Caco-2 (cell line): ENCODE data around the gene SDF2L1. TPM values are rescaled to one million over a fixed set of nuclear protein-coding genes. Genes with fewer than 3 reads are reported as not detected.
"Not testable (repeated sequence)": the region's sequence is repeated elsewhere in the genome, so short reads cannot be mapped to it uniquely, and the experiment has no call there.

Experiments
- BruUV-seq: library from RNA; stranded (reverse); fragments of 400-500 nt; replicated peaks from 2 replicates; lab custom pipeline; 2021; lab: Mats Ljungman, UMichigan
- CTCF ChIA-PET: fragments of 300-600 bp; sonication (Branson Sonifier 250); formaldehyde crosslinking; loops from one replicate; lab custom pipeline; 2022; ENCODE audit warnings: antibody characterized with exemption; lab: Charles Lee
- POLR2A ChIA-PET: fragments of 300-600 bp; sonication (Branson Sonifier 250); formaldehyde crosslinking; loops from one replicate; lab custom pipeline; 2022; ENCODE audit warnings: antibody characterized with exemption; lab: Charles Lee
- DNase-seq, 2 experiments: peaks; one replicate each; pipeline versions ENCODE4 v3.0.0 to v3.0.0-alpha.2; 2020 to 2022
- H3K27me3 ChIP-seq: replicated peaks from 2 replicates; pipeline ENCODE4 v1.6.0; 2011; ENCODE audit warnings: low read length; ENCODE audit not compliant: control insufficient read depth, insufficient read depth
- H3K36me3 ChIP-seq: 2 replicates; pipeline ENCODE4 v1.5.1; 2011; ENCODE audit warnings: low read length; ENCODE audit not compliant: control insufficient read depth, insufficient read depth
- H3K4me1 ChIP-seq: fragments of 250-450 bp; sonication (Bioruptor Pico); 2 replicates; pipeline ENCODE4 v1.5.1; 2020; ENCODE audit warnings: mild to moderate bottlenecking
- H3K4me3 ChIP-seq: 2 replicates; pipeline ENCODE4 v1.5.1; 2011; ENCODE audit warnings: low read depth, mild to moderate bottlenecking, control low read depth, low read length
- H3K9me3 ChIP-seq: fragments of 250-450 bp; sonication (Bioruptor Pico); 2 replicates; pipeline ENCODE4 v1.5.1; 2020; ENCODE audit warnings: mild to moderate bottlenecking, moderate library complexity
- H3K27ac Mint-ChIP-seq: one replicate; pipeline ENCODE4 v1.8.0; 2022; ENCODE audit warnings: mixed read lengths; ENCODE audit not compliant: unreplicated experiment
- H3K27me3 Mint-ChIP-seq: one replicate; pipeline ENCODE4 v1.8.0; 2022; ENCODE audit warnings: mixed read lengths; ENCODE audit not compliant: insufficient read depth, unreplicated experiment
- H3K36me3 Mint-ChIP-seq: one replicate; pipeline ENCODE4 v1.8.0; 2022; ENCODE audit warnings: mild to moderate bottlenecking, mixed read lengths; ENCODE audit not compliant: insufficient read depth, unreplicated experiment
- H3K4me1 Mint-ChIP-seq: one replicate; pipeline ENCODE4 v1.8.0; 2022; ENCODE audit warnings: low read depth, mixed read lengths; ENCODE audit not compliant: unreplicated experiment
- H3K4me3 Mint-ChIP-seq: one replicate; pipeline ENCODE4 v1.8.0; 2022; ENCODE audit warnings: mild to moderate bottlenecking, moderate library complexity, mixed read lengths; ENCODE audit not compliant: unreplicated experiment
- H3K9me3 Mint-ChIP-seq: one replicate; pipeline ENCODE4 v1.8.0; 2022; ENCODE audit warnings: mixed read lengths; ENCODE audit not compliant: unreplicated experiment
- CTCF ChIP-seq, 2 experiments: fragments of 200-600 bp in 1 of 2; IDR thresholded peaks; 1 replicate in 1 of 2; 2 replicates in 1 of 2; pipeline versions ENCODE4 v1.5.1 to v1.8.0; 2011 to 2022; ENCODE audit warnings: antibody characterized with exemption in 1 of 2, control low read depth in 1 of 2, inconsistent platforms in 1 of 2, low read depth in 1 of 2, low read length in 1 of 2, mild to moderate bottlenecking in 1 of 2, moderate library complexity in 1 of 2; ENCODE audit not compliant: insufficient read depth in 1 of 2, severe bottlenecking in 1 of 2, unreplicated experiment in 1 of 2
- intact Hi-C: fragments of 100-400 bp; cut with micrococcal nuclease; formaldehyde crosslinking; loops from one replicate; pipeline ENCODE4 v1.10.0; 2022; ENCODE audit not compliant: unreplicated experiment
- total RNA-seq: library from RNA; stranded (reverse); gene quantifications from 2 replicates; pipeline ENCODE4 v1.2.3, GENCODE V29; 2022

Gene SDF2L1
- total RNA-seq, 1 experiment from 2014 or later = 48.5 TPM

GRCh38 chr22:21677606-21678443 lies 35.7 kb downstream of the SDF2L1 start:
- Histone ChIP-seq H3K27me3 (no peaks in the 10 kb centered on the region), H3K4me1 (no peaks in the 10 kb centered on the region), H3K9me3 (no peaks in the 10 kb centered on the region), H3K36me3 (peaks cover 4% of the 10 kb centered on the region), H3K4me3 (no peak overlapping the region)
- no peaks in the 10 kb centered on the region for H3K9me3 Mint-ChIP-seq
- H3K4me1 Mint-ChIP-seq = no peaks in the 10 kb centered on the region
- intact Hi-C loops = no loop called here
- H3K4me3 Mint-ChIP-seq = no peak overlapping the region
- no peak for TF ChIP-seq CTCF (IDR thresholded peaks at IDR 0.05; ENCODE audit: insufficient read depth in 1 of 2, low read depth in 1 of 2, low read length in 1 of 2, severe bottlenecking in 1 of 2, unreplicated experiment in 1 of 2)
- H3K27me3 Mint-ChIP-seq = no peaks in the 10 kb centered on the region
- H3K27ac Mint-ChIP-seq = no peak overlapping the region
- H3K36me3 Mint-ChIP-seq = peaks cover 58% of the 10 kb centered on the region
- CTCF ChIA-PET = no interaction called here
- BruUV-seq = no TSS peak
- POLR2A ChIA-PET = no interaction called here
- no peak for DNase-seq

- H3K9me3 ChIP-seq, H3K4me3 Mint-ChIP-seq, H3K27ac Mint-ChIP-seq, H3K4me3 ChIP-seq, H3K4me1 ChIP-seq, H3K4me1 Mint-ChIP-seq, H3K27me3 ChIP-seq, H3K36me3 ChIP-seq, DNase-seq, BruUV-seq, H3K27me3 Mint-ChIP-seq, POLR2A ChIA-PET, H3K9me3 Mint-ChIP-seq, intact Hi-C loops, CTCF ChIA-PET: not testable (repeated sequence)
- H3K36me3 Mint-ChIP-seq = peaks cover 53% of the 10 kb centered on the region
Measured at GRCh38 chr22:21678842-21679241, 36.7 kb downstream of the SDF2L1 start.

GRCh38 chr22:21679383-21679782 lies 37.3 kb downstream of the SDF2L1 start:
- H3K4me1 ChIP-seq = no peaks in the 10 kb centered on the region
- H3K9me3 Mint-ChIP-seq = no peaks in the 10 kb centered on the region
- BruUV-seq = no TSS peak
- peaks cover 4% of the 10 kb centered on the region for H3K36me3 ChIP-seq
- peaks cover 50% of the 10 kb centered on the region for H3K36me3 Mint-ChIP-seq
- H3K4me3 Mint-ChIP-seq = no peak overlapping the region
- no peaks in the 10 kb centered on the region for H3K9me3 ChIP-seq
- no peak for DNase-seq
- intact Hi-C loops = no loop called here
- H3K4me1 Mint-ChIP-seq = no peaks in the 10 kb centered on the region
- H3K4me3 ChIP-seq = no peak overlapping the region
- no peak overlapping the region for H3K27ac Mint-ChIP-seq
- POLR2A ChIA-PET = no interaction called here
- H3K27me3 ChIP-seq = no peaks in the 10 kb centered on the region
- no peaks in the 10 kb centered on the region for H3K27me3 Mint-ChIP-seq
- CTCF ChIA-PET = no interaction called here
- TF ChIP-seq CTCF (IDR thresholded peaks at IDR 0.05; ENCODE audit: insufficient read depth in 1 of 2, low read depth in 1 of 2, low read length in 1 of 2, severe bottlenecking in 1 of 2, unreplicated experiment in 1 of 2) = no peak
